Activated gamma-delta T cell treated with Interleukin-2 at 50 U/mL for 16 hours (primary cell): ENCODE results near the gene SDCCAG8.
A peak's percentile ranks its signal among the peaks of the same experiment; 100 is the strongest.

Source experiments
- DNase-seq: peaks from one replicate; pipeline ENCODE4 v3.0.0-alpha.2; 2020

SDCCAG8 gene

GRCh38 chr1:243396424-243396823, 140.6 kb downstream of the SDCCAG8 start:
- DNase-seq, result no peak

GRCh38 chr1:243396876-243397275, 141.0 kb downstream of the SDCCAG8 start:
- no peak for DNase-seq

- DNase-seq, result no peak
Observed at GRCh38 chr1:243397613-243398321, 141.9 kb downstream of the SDCCAG8 start.

GRCh38 chr1:243399561-243400155, 143.8 kb downstream of the SDCCAG8 start:
- DNase-seq, result no peak

- DNase-seq, result no peak
Observed at GRCh38 chr1:243402868-243403267, 147.0 kb downstream of the SDCCAG8 start.

GRCh38 chr1:243406424-243406823, 150.6 kb downstream of the SDCCAG8 start:
- DNase-seq, result no peak

GRCh38 chr1:243407284-243408018, 151.6 kb downstream of the SDCCAG8 start:
- DNase-seq, result no peak

- no peak for DNase-seq
Observed at GRCh38 chr1:243408479-243408878, 152.6 kb downstream of the SDCCAG8 start.

GRCh38 chr1:243409284-243409683, 153.4 kb downstream of the SDCCAG8 start:
- no peak for DNase-seq

- DNase-seq, result no peak
Observed at GRCh38 chr1:243411472-243411871, 155.6 kb downstream of the SDCCAG8 start.

GRCh38 chr1:243413431-243414151, 157.8 kb downstream of the SDCCAG8 start:
- DNase-seq, result no peak

- no peak for DNase-seq
Observed at GRCh38 chr1:243414152-243414494, 158.3 kb downstream of the SDCCAG8 start.

- no peak for DNase-seq
Observed at GRCh38 chr1:243415663-243416408, 160.0 kb downstream of the SDCCAG8 start.

GRCh38 chr1:243416495-243416894, 160.7 kb downstream of the SDCCAG8 start:
- DNase-seq, result no peak

- DNase-seq, result no peak
Observed at GRCh38 chr1:243420016-243420945, 164.4 kb downstream of the SDCCAG8 start.

GRCh38 chr1:243420946-243421685, 165.3 kb downstream of the SDCCAG8 start:
- DNase-seq, result no peak

GRCh38 chr1:243421784-243422183, 165.9 kb downstream of the SDCCAG8 start:
- DNase-seq, result peak; percentile 38

GRCh38 chr1:243422362-243422761, 166.5 kb downstream of the SDCCAG8 start:
- no peak for DNase-seq

- no peak for DNase-seq
Observed at GRCh38 chr1:243428084-243428483, 172.2 kb downstream of the SDCCAG8 start.

- DNase-seq, result no peak
Observed at GRCh38 chr1:243428617-243429342, 172.9 kb downstream of the SDCCAG8 start.
